CD4-positive, alpha-beta T cell treated with Interleukin-17A for 1 hour (primary cell): ENCODE data around the gene SRL.
"Not testable (repeated sequence)": the region's sequence is repeated elsewhere in the genome, so short reads cannot be mapped to it uniquely, and the experiment has no call there.

Source experiments
- DNase-seq: peaks from one replicate; pipeline ENCODE4 v3.0.0-alpha.2; 2020

The SRL gene

GRCh38 chr16:4220358-4220757 is 21.5 kb downstream of the SRL start:
- no peak for DNase-seq

DNA sequence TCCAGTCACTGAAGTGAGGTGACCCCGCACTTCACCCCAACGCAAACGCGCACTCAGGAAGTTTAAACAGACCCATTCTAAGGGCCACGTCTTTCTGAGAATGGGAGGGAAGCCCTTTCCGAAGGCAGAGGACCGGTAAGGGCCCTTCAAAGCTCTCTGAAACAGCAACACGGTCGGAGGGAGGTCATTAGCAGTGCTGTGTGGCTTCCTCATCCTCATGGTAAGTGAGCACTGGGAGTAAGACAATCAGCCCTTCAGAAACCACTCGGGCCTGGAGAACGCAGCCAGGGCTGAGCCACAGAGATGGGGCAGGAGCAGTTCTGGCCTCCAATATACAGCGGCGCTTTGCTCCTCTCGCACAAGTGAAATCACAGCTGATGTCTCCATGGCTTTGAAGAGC is 23.7 kb downstream of the SRL start:
- no peak for DNase-seq

DNA sequence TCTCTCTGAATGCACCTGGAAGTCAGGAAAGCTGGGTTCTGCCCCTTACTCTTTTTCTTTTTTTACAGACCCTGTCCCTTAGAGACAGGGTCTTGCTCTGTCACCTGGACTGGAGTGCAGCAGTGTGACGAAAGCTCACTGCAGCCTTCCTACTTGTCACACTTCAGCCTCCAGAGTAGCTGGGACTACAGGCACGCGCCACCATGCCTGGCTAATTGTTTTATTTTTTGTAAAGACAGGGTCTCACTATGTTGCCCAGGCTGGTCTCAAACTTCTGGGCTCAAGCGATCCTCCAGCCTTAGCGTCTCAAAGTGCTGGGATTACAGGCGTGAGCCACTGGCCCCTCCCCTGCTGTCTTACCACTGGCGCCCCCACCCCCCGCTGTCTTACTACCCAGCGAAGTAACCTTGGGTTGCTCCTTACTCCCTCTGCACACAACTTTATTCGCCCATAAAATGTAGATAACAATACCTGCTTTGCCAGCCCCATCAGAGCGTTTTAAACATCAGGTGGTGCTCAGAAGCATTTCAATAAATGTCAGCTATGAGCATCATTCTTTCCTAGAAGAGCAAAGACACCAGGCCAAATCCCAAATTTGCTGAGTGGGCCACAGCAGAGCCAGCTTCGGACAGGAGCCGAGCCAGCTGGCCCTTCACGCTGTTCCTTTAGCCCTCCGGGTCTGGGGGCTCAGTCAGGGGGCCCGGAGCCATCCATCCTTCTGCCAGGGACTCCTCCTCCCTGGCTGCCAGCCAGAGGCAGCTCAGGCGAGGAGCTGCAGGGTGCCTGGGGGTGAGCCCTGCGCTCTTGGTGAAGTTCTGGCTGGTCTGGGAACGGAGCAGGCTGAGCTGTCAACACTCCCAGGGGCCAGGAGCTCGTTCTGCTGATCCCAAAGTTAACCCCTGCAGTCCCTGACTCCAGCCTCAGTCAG is 24.4 kb downstream of the SRL start:
- no peak for DNase-seq

DNA sequence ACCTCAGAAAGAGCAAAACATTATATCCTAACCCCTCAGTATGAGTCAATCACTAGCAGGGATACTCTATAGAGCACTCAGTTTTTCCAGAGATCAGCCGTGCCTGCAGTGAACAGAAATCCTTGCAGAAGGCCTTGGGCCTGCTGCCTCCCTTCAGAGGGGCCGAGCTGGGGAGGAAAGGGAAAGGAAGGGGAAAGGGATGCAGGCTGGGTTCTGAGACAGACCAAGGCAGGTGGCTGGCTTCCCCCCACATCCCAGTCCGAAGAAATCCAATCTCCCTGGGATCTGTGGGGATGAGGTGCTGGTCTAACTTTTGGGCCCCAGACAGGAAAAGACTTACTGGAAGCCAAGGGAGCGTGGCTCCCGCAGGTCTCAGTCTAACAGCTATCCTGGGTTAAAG is 25.3 kb downstream of the SRL start:
- no peak for DNase-seq

DNA sequence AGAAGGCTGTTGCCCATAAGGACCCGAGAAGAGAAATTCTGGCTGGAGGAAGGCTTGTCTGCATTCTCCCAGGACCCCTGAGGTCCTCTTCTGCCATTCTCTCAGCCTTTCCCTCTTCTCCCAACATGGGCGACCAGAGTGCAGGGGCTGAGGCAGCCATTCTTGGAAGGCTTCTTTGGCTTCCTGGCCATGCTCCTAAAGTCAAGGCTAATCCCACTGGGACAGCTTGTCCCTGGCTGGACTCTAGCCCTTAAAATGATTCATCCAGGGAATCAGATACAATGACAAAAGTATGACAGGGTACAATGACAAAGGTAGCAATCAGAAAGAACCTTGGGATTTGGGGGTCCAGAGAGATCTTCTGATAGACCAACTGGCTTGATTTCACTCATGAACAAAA is 26.8 kb downstream of the SRL start:
- DNase-seq = no peak

DNA sequence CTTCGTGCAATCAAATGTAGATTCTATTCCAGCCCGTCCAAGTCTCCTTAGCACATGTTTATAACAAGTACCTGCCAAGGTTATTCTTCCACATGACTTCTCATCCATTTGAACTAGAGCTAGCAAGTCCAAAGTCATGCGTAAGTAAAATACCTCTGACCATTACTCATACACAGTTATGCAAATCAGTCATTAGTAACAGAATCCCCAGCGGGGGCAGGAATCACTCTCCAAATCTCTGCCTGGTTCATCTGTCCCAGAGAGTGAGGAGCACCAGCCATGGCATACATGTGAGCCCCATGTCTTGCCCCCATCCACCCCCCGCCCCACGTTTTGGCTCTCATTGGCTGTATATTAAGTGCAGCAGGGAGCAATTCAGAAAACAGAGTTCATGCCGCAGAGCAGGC is 27.7 kb downstream of the SRL start:
- DNase-seq = no peak

DNA sequence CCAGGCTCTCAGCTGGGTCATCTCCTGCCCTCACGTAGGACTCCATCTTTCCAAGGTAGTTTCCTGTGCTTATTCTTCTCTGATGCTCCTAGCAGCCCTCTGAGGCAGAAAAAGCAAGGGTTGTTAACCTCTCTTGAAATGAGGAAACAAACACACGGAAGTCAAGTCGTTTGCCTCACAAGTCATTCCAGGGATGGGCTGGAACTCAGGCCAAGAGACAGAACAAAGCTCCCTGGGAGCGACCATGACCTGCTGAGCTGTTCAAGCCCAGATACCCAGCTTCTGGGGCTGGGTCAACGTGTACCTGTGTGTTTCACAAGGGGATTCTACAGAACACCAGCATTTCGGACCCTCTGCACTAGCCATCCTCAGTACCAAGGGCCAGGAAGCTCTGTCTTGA is 28.1 kb downstream of the SRL start:
- no peak for DNase-seq

DNA sequence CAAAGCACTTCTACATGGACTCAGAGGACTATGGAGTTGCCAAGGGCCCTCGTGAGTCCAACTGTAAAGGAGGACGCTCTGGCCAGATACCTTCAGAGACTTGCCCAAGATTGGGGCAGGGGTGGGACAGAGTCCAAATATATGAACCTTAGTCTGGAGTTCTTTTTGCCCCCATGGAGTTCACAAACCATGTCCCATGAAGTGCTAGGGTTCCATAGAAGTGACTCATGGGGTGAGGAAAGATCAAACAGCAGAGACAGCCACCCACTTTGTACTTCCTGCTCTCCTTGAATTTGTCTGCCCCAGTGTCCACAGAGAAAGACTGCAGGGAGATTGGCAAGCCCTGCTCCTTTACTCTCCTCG is 29.0 kb downstream of the SRL start:
- no peak for DNase-seq

GRCh38 chr16:4212211-4212933 is 29.5 kb downstream of the SRL start:
- no peak for DNase-seq

GRCh38 chr16:4211445-4212210 is 30.3 kb downstream of the SRL start:
- DNase-seq = not testable (repeated sequence)

- DNase-seq = no peak
Measured at GRCh38 chr16:4209666-4210065, 32.2 kb downstream of the SRL start.

DNA sequence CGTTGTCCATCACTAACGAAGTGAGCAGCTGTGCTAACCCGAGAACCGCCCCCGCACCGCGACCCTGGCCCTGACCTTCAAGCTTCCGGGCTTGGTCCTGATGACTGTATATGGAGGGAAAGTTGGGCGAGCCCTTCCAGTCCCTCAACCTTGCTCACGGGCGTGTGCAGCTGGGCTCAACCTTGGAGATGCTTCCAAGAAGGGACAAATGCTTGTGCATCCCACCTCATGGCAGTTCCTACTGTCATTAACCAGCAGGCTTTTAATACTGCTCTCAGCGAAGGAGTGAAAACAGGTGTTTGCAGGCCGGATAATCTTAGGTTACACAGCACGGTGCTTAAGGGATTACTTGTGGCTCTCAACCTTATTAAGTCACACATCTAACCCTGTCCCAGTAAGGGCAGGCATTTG is 33.5 kb downstream of the SRL start:
- no peak for DNase-seq

DNA sequence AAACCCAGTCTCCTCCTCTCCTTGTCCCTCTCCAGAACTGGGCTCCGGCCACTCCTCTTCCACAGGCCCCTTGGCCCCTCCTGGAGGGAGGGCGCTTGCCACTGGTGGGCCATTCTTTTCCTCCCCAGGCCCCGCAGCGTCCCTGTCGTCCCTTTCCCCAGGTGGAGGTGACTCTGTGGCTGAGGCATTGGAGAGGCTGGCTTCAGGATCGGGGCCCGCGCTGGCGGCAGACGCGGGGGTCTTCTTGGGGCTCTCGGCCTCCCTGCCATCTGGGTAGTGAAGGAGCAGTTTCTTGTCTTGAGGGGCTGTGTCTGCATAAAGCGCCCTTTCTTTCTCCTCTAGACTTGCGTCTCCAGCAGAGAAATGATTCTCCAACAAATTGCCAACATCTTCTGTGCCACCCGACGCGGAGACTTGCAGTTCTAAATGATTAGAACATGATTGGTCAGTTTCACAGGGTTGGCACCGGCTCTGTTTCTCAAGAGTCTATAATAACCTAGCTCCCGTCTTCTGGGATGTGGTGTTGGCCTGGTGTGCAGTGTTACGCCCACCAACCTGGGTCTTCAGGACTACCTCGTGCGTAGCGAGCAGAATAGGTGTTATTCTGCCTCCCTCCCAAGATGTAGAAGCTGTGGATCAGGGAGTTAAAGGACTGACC is 34.1 kb downstream of the SRL start:
- no peak for DNase-seq

GRCh38 chr16:4207229-4207628 is 34.7 kb downstream of the SRL start:
- no peak for DNase-seq

DNA sequence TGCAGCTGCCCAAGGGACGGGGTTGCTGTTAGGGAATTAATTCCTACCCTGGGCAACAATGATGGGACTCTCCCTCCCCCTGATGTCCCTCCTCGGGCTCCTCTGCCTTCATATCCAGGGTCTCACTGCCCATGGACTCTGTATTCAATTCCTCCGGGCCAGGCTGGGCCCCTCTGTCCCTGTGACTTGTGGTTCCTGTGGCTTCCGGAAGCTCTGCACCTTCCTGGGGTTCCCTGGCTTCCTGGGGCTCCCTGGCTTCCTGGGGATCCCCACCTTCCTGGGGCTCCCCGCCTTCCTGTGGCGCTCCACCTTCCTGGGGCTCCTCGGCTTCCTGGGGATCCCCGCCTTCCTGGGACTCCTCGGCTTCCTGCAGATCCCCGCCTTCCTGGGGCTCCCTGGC is 35.2 kb downstream of the SRL start:
- no peak for DNase-seq

GRCh38 chr16:4205971-4206370 is 35.9 kb downstream of the SRL start:
- DNase-seq = no peak

DNA sequence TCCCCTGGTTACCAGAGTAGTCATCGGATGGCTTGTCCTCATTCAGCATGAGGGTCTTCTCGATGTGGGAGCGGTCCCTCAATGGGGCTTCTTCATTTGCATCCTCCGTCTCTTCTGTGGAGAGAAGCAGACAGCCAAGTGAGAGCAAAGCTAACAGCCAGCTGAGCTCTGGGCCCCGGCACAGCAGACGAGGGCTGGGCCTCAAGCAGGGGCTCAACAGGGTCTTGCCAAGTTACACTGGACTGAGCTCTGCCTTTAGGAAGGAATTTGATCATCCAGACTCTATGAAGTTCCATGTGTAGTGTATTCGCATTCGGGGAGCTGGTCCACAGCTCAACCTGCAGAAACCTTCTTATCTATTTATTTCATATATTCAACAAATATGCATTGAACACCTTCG is 37.4 kb downstream of the SRL start:
- no peak for DNase-seq

GRCh38 chr16:4203748-4204147 is 38.1 kb downstream of the SRL start:
- DNase-seq = no peak

DNA sequence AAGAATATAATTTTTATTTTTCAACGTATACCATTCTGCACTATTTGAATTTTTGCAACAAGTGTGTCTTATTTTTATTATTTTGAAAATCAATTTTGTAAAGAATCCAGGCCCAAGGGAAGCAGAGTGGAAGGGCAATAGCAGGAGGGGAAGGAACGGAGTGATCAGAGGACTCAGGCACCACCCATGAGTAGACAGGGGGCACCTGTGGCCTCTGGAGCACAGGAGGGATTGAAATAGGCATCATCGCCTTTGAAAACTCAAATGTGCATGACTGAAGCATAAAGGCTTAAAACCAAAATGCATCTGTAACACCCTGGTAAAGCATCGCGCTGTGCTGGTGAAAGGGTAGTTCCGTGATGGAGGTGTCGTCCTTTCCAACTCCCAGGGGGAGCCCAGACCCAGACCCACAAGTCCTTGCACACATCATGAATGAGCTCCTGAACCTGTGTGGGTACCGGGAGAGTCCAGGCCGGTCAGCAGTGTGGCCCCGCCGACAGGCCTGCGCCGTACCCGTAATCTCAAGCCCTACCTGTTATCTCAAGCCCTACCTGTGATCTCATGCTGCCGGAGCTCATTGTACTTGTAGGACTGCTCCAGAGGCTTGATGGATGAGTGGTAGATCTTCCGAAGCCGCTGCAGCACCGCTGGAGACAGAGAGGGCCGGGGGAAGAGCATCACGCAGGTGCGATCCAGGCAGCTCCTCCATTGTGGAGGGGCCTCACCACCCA is 39.1 kb downstream of the SRL start:
- no peak for DNase-seq

- DNase-seq = no peak
Measured at GRCh38 chr16:4200781-4201137, 41.1 kb downstream of the SRL start.

- DNase-seq = peak; percentile 32
Measured at GRCh38 chr16:4200000-4200780, 41.7 kb downstream of the SRL start.

- no peak for DNase-seq
Measured at GRCh38 chr16:4198816-4199215, 43.1 kb downstream of the SRL start.
